Activated CD8-positive, alpha-beta T cell treated with anti-CD3 and anti-CD28 coated beads, Interleukin-2, amount 10 ng/mL, durations not matched to agents 7 days and 5 days (primary cell): ENCODE results near the gene TBX2. TPM values are rescaled to one million over a fixed set of nuclear protein-coding genes. Genes with fewer than 3 reads are reported as not detected.

ENCODE experiments used
- ATAC-seq: fragments of 150-1000 bp; cut with Tn5 transposase; one replicate; pipeline ENCODE4 v1.10.0; 2021; ENCODE audit warnings: moderate library complexity
- CTCF ChIA-PET: fragments of 350-600 bp; sonication (Branson Sonifier 250); formaldehyde crosslinking; loops from one replicate; lab custom pipeline; 2021; ENCODE audit warnings: antibody characterized with exemption; lab: Charles Lee
- POLR2A ChIA-PET: fragments of 350-600 bp; sonication (Branson Sonifier 250); formaldehyde crosslinking; loops from one replicate; lab custom pipeline; 2021; ENCODE audit warnings: antibody characterized with exemption; lab: Charles Lee
- DNase-seq: peaks from one replicate; pipeline ENCODE4 v3.0.0-alpha.2; 2020
- H3K27ac Mint-ChIP-seq: one replicate; pipeline ENCODE4 v1.8.0; 2021; ENCODE audit warnings: mild to moderate bottlenecking, mixed read lengths
- H3K27me3 Mint-ChIP-seq: one replicate; pipeline ENCODE4 v1.8.0; 2021; ENCODE audit warnings: low read depth, mixed read lengths
- H3K36me3 Mint-ChIP-seq: one replicate; pipeline ENCODE4 v1.8.0; 2021; ENCODE audit warnings: low read depth, mixed read lengths
- H3K4me1 Mint-ChIP-seq: one replicate; pipeline ENCODE4 v1.8.0; 2021; ENCODE audit warnings: low read depth, mixed read lengths
- H3K4me3 Mint-ChIP-seq: one replicate; pipeline ENCODE4 v1.8.0; 2021; ENCODE audit warnings: mild to moderate bottlenecking, mixed read lengths
- H3K9me3 Mint-ChIP-seq: one replicate; pipeline ENCODE4 v1.8.0; 2022; ENCODE audit warnings: mixed read lengths; ENCODE audit not compliant: insufficient read depth
- total RNA-seq, 2 experiments: library from RNA; stranded (reverse); gene quantifications; one replicate each; pipeline ENCODE4 v1.2.3, GENCODE V29; 2021

The TBX2 gene
- total RNA-seq, 2 experiments from 2014 or later: not detected

- Mint-ChIP-seq H3K9me3 (no peaks in the 10 kb centered on the region), H3K27ac (no peak overlapping the region), H3K4me1 (no peaks in the 10 kb centered on the region), H3K27me3 (no peaks in the 10 kb centered on the region), H3K36me3 (no peaks in the 10 kb centered on the region), H3K4me3 (no peak overlapping the region)
- ChIA-PET POLR2A (no interaction called here), CTCF (no interaction called here)
- no peak for ATAC-seq
- no peak for DNase-seq
Measured at GRCh38 chr17:61384354-61384691, 15.3 kb upstream of the TBX2 start.

GRCh38 chr17:61384692-61385576 is 14.7 kb upstream of the TBX2 start:
- CTCF ChIA-PET: no interaction called here
- Mint-ChIP-seq H3K27ac (no peak overlapping the region), H3K4me3 (no peak overlapping the region), H3K27me3 (no peaks in the 10 kb centered on the region), H3K9me3 (no peaks in the 10 kb centered on the region), H3K4me1 (no peaks in the 10 kb centered on the region), H3K36me3 (no peaks in the 10 kb centered on the region)
- POLR2A ChIA-PET: no interaction called here
- ATAC-seq (no peak), DNase-seq (no peak)

GRCh38 chr17:61385577-61386236 is 13.9 kb upstream of the TBX2 start:
- Mint-ChIP-seq H3K27ac (no peak overlapping the region), H3K9me3 (no peaks in the 10 kb centered on the region), H3K27me3 (no peaks in the 10 kb centered on the region), H3K4me3 (no peak overlapping the region), H3K36me3 (no peaks in the 10 kb centered on the region), H3K4me1 (no peaks in the 10 kb centered on the region)
- ATAC-seq (no peak), DNase-seq (no peak)
- CTCF ChIA-PET: no interaction called here
- POLR2A ChIA-PET: no interaction called here

GRCh38 chr17:61386251-61386650 is 13.4 kb upstream of the TBX2 start:
- POLR2A ChIA-PET: no interaction called here
- CTCF ChIA-PET: no interaction called here
- H3K4me3 Mint-ChIP-seq: no peak overlapping the region
- H3K27me3 Mint-ChIP-seq: no peaks in the 10 kb centered on the region
- DNase-seq (no peak), ATAC-seq (no peak)
- no peaks in the 10 kb centered on the region for H3K9me3 Mint-ChIP-seq
- no peaks in the 10 kb centered on the region for H3K4me1 Mint-ChIP-seq
- H3K36me3 Mint-ChIP-seq: no peaks in the 10 kb centered on the region
- H3K27ac Mint-ChIP-seq: no peak overlapping the region

GRCh38 chr17:61387011-61387410 is 12.6 kb upstream of the TBX2 start:
- Mint-ChIP-seq H3K27me3 (no peaks in the 10 kb centered on the region), H3K27ac (no peak overlapping the region), H3K9me3 (no peaks in the 10 kb centered on the region), H3K4me1 (no peaks in the 10 kb centered on the region), H3K36me3 (no peaks in the 10 kb centered on the region), H3K4me3 (no peak overlapping the region)
- ATAC-seq (no peak), DNase-seq (no peak)
- ChIA-PET POLR2A (no interaction called here), CTCF (interaction anchor here (1.2 kb wide), 1 partner anchor 386 kb away, joined by 3 read pairs; no protein-coding TSS in a partner anchor)

- Mint-ChIP-seq H3K4me1 (no peaks in the 10 kb centered on the region), H3K27me3 (no peaks in the 10 kb centered on the region), H3K36me3 (no peaks in the 10 kb centered on the region), H3K9me3 (no peaks in the 10 kb centered on the region), H3K27ac (no peak overlapping the region), H3K4me3 (no peak overlapping the region)
- POLR2A ChIA-PET: no interaction called here
- CTCF ChIA-PET: interaction anchor here (1.2 kb wide), 1 partner anchor 386 kb away, joined by 3 read pairs; no protein-coding TSS in a partner anchor
- ATAC-seq: no peak
- no peak for DNase-seq
Measured at GRCh38 chr17:61387511-61388305, 11.9 kb upstream of the TBX2 start.

GRCh38 chr17:61388561-61389356 is 10.9 kb upstream of the TBX2 start:
- ChIA-PET POLR2A (no interaction called here), CTCF (interaction anchor here (1.4 kb wide), 1 partner anchor 668 kb away, joined by 3 read pairs; no protein-coding TSS in a partner anchor)
- Mint-ChIP-seq H3K27ac (no peak overlapping the region), H3K4me1 (no peaks in the 10 kb centered on the region), H3K27me3 (peaks cover 4% of the 10 kb centered on the region), H3K4me3 (no peak overlapping the region), H3K36me3 (no peaks in the 10 kb centered on the region), H3K9me3 (no peaks in the 10 kb centered on the region)
- DNase-seq (no peak), ATAC-seq (no peak)

- ATAC-seq: peak; percentile 68
- Mint-ChIP-seq H3K27ac (no peak overlapping the region), H3K36me3 (no peaks in the 10 kb centered on the region), H3K4me1 (no peaks in the 10 kb centered on the region), H3K27me3 (peaks cover 9% of the 10 kb centered on the region), H3K9me3 (no peaks in the 10 kb centered on the region), H3K4me3 (no peak overlapping the region)
- POLR2A ChIA-PET: no interaction called here
- CTCF ChIA-PET: interaction anchor here (0.9 to 1.4 kb wide), 3 partner anchors 9 to 669 kb away, joined by 3 read pairs; no protein-coding TSS in a partner anchor
- peak; percentile 61 for DNase-seq
Measured at GRCh38 chr17:61389670-61390478, 9.8 kb upstream of the TBX2 start.

GRCh38 chr17:61390479-61390791 is 9.2 kb upstream of the TBX2 start:
- H3K4me3 Mint-ChIP-seq: no peak overlapping the region
- ChIA-PET POLR2A (no interaction called here), CTCF (interaction anchor here (0.9 to 1.3 kb wide), 2 partner anchors 10 to 440 kb away, joined by 3 read pairs; no protein-coding TSS in a partner anchor)
- no peak overlapping the region for H3K27ac Mint-ChIP-seq
- no peaks in the 10 kb centered on the region for H3K9me3 Mint-ChIP-seq
- H3K4me1 Mint-ChIP-seq: no peaks in the 10 kb centered on the region
- DNase-seq: no peak
- ATAC-seq: no peak
- H3K27me3 Mint-ChIP-seq: peaks cover 15% of the 10 kb centered on the region
- H3K36me3 Mint-ChIP-seq: no peaks in the 10 kb centered on the region

GRCh38 chr17:61391595-61392291 is 7.9 kb upstream of the TBX2 start:
- no peaks in the 10 kb centered on the region for H3K9me3 Mint-ChIP-seq
- no peaks in the 10 kb centered on the region for H3K4me1 Mint-ChIP-seq
- peaks cover 21% of the 10 kb centered on the region for H3K27me3 Mint-ChIP-seq
- no peak overlapping the region for H3K4me3 Mint-ChIP-seq
- no peak for ATAC-seq
- DNase-seq: no peak
- CTCF ChIA-PET: interaction anchor here (0.9 to 1.3 kb wide), 2 partner anchors 243 to 419 kb away, joined by 3 to 4 read pairs; no protein-coding TSS in a partner anchor
- peak overlapping the region; percentile 43 for H3K27ac Mint-ChIP-seq
- no peaks in the 10 kb centered on the region for H3K36me3 Mint-ChIP-seq
- POLR2A ChIA-PET: interaction anchor here (1.2 kb wide), 1 partner anchor 63 kb away, joined by 3 read pairs; no protein-coding TSS in a partner anchor
